Glomerular endothelial cell (primary cell): ENCODE data around the gene PCDHGA4. TPM values are rescaled to one million over a fixed set of nuclear protein-coding genes. Genes with fewer than 3 reads are reported as not detected.
"Not testable (repeated sequence)": the region's sequence is repeated elsewhere in the genome, so short reads cannot be mapped to it uniquely, and the experiment has no call there.

Experiments used
- DNase-seq: peaks from one replicate; pipeline ENCODE4 v3.0.0-alpha.2; 2011; ENCODE audit warnings: low read depth, low spot score; ENCODE audit errors: extremely low read depth
- total RNA-seq: library from RNA; depleted of rRNA; stranded (reverse); fragments of >200 nt; gene quantifications from 2 replicates; pipeline ENCODE4 v1.2.3, GENCODE V29; 2015

PCDHGA4 gene
- total RNA-seq, 1 donor from 2014 or later, result 9.2 TPM

- DNase-seq, result not testable (repeated sequence)
Observed at GRCh38 chr5:141346017-141346416, 8.8 kb upstream of the PCDHGA4 start.

GRCh38 chr5:141349917-141350619 is 4.8 kb upstream of the PCDHGA4 start, which contains the start of gene PCDHGB1:
TSS of gene PCDHGB1 (plus strand) at chr5:141350099. CDS start at chr5:141350261, 162 bp downstream.
- DNase-seq, result no peak

- no peak for DNase-seq
Observed at GRCh38 chr5:141351591-141351990, 3.2 kb upstream of the PCDHGA4 start.

- no peak for DNase-seq
Observed at GRCh38 chr5:141355641-141356040, 820 bp downstream of the PCDHGA4 start.

- DNase-seq, result no peak
Observed at GRCh38 chr5:141356133-141356532, 1.3 kb downstream of the PCDHGA4 start.

GRCh38 chr5:141356950-141357349 is 2.1 kb downstream of the PCDHGA4 start:
- DNase-seq, result no peak

GRCh38 chr5:141359790-141360426 is 5.1 kb downstream of the PCDHGA4 start, which contains the start of gene PCDHGB2:
TSS of gene PCDHGB2 (plus strand) at chr5:141359994. CDS start at chr5:141360136, 142 bp downstream.
- DNase-seq, result no peak

- no peak for DNase-seq
Observed at GRCh38 chr5:141360685-141361084, 5.9 kb downstream of the PCDHGA4 start.

- DNase-seq, result no peak
Observed at GRCh38 chr5:141362719-141363118, 7.9 kb downstream of the PCDHGA4 start.

- DNase-seq, result no peak
Observed at GRCh38 chr5:141363952-141364660, 9.3 kb downstream of the PCDHGA4 start, which contains the start of gene PCDHGA5. TSS of gene PCDHGA5 (plus strand) at chr5:141364162. CDS start at chr5:141364331, 169 bp downstream.

GRCh38 chr5:141366016-141366896 is 11.4 kb downstream of the PCDHGA4 start:
- no peak for DNase-seq

- no peak for DNase-seq
Observed at GRCh38 chr5:141369994-141370848, 15.4 kb downstream of the PCDHGA4 start, which contains the start of gene PCDHGB3. TSS of gene PCDHGB3 (plus strand) at chr5:141370242. CDS start at chr5:141370395, 153 bp downstream.

- no peak for DNase-seq
Observed at GRCh38 chr5:141371572-141372475, 17.0 kb downstream of the PCDHGA4 start.

GRCh38 chr5:141373673-141374317 is 19.0 kb downstream of the PCDHGA4 start, which contains the start of gene PCDHGA6:
TSS of gene PCDHGA6 (plus strand) at chr5:141373891. CDS start at chr5:141374084, 193 bp downstream.
- no peak for DNase-seq

GRCh38 chr5:141374627-141375026 is 19.8 kb downstream of the PCDHGA4 start:
- no peak for DNase-seq

GRCh38 chr5:141375444-141376155 is 20.8 kb downstream of the PCDHGA4 start:
- DNase-seq, result not testable (repeated sequence)
